Loucy (cell line): ENCODE data around the gene GRID2IP.

Experiments
- CTCF ChIP-seq: fragments of 200-600 bp; sonication (generic); conservative IDR thresholded peaks from 2 replicates; pipeline ENCODE4 v1.5.1; 2014; ENCODE audit warnings: mild to moderate bottlenecking, antibody characterized with exemption, low read length
- EZH2phosphoT487 ChIP-seq: fragments of 200-600 bp; IDR thresholded peaks from 2 replicates; pipeline ENCODE4 v1.6.1; 2018; ENCODE audit warnings: antibody characterized with exemption, mild to moderate bottlenecking, moderate library complexity, borderline replicate concordance

GRCh38 chr7:6590645-6591110 lies 39.4 kb upstream of the GRID2IP start:
- TF ChIP-seq CTCF (no peak), EZH2phosphoT487 (no peak)
